Mucosa of descending colon (tissue), 3 donors: Measurements from ENCODE around the gene MICU1. TPM values are rescaled to one million over a fixed set of nuclear protein-coding genes. Genes with fewer than 3 reads are reported as not detected.

ENCODE experiments used
- ATAC-seq: fragments of 200-7000 bp; cut with Tn5 transposase; one replicate; pipeline ENCODE4 v1.9.1; 2020; ENCODE audit warnings: mild to moderate bottlenecking, moderate library complexity
- DNase-seq, 3 donors: peaks; one replicate each; pipeline ENCODE4 v3.0.0-alpha.2; 2020
- H3K36me3 ChIP-seq: fragments of 200-600 bp; one replicate; pipeline ENCODE4 v1.8.0; 2021; ENCODE audit warnings: low read depth, mild to moderate bottlenecking
- H3K4me1 ChIP-seq: fragments of 200-600 bp; one replicate; pipeline ENCODE4 v1.8.0; 2021; ENCODE audit warnings: low read depth, mild to moderate bottlenecking
- H3K4me3 ChIP-seq: fragments of 200-600 bp; one replicate; pipeline ENCODE4 v1.8.0; 2021; ENCODE audit warnings: mild to moderate bottlenecking
- H3K9me3 ChIP-seq: fragments of 200-600 bp; one replicate; pipeline ENCODE4 v1.8.0; 2021; ENCODE audit warnings: mild to moderate bottlenecking
- CTCF ChIP-seq: fragments of 200-600 bp; IDR thresholded peaks from one replicate; pipeline ENCODE4 v1.8.0; 2022; ENCODE audit warnings: antibody characterized with exemption, mild to moderate bottlenecking
- intact Hi-C, 2 donors: fragments of 100-400 bp; cut with DNase I in 1 of 2; cut with micrococcal nuclease in 1 of 2; formaldehyde crosslinking; loops; one replicate each; pipeline versions ENCODE4 v1.11.0 to v1.11.1; 2022; cut with DNase I, micrococcal nuclease
- total RNA-seq, 3 donors: library from RNA; stranded (reverse); fragmentation: NEBNext Ultra II Directional in 2 of 3; extraction: Animal tissue kit (Norgen Biotek cat#: 25700) in 2 of 3; gene quantifications; one replicate each; pipeline versions ENCODE4 v1.2.1 to v1.2.4, GENCODE V29; 2021 to 2023
- donor health status: DM: no; HTN: no; CAD: no; lungs with moderate emphysema.
- donor health status: DM: no; HTN: no; CAD: no.
- donor health status: DM: no; HTN: yes; CAD: no.

Gene MICU1
- total RNA-seq, 3 donors from 2014 or later, result 38.6 to 45.3 (median 45.0) TPM

DNA sequence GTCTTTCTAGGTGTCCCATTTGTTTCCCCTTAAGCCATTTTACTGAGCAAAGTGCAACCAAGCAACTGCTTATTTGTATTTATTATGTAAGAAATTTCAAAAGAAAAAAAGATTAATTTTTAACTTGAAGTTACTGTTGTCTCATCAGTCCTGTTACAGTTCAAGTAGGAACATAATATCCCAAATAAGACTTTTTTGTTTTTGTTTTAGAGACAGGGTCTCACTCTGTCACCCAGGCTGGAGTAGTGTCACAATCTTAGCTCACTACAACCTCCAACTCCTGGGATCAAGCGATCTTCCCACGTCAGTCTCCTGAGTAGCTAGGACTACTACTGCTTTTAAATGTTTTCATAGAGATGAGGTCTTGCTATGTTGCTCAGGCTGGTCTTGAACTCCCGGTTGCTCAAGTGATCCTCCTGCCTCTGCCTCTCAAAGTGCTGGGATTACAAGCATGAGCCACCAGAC, 101.9 kb downstream of the MICU1 start:
- no peak for TF ChIP-seq CTCF
- Histone ChIP-seq H3K4me1 (peaks cover 4% of the 10 kb centered on the region), H3K36me3 (no peaks in the 10 kb centered on the region), H3K9me3 (no peaks in the 10 kb centered on the region), H3K4me3 (no peak overlapping the region)
- no peak for DNase-seq
- no peak for ATAC-seq
- intact Hi-C loops, result no loop called here

DNA sequence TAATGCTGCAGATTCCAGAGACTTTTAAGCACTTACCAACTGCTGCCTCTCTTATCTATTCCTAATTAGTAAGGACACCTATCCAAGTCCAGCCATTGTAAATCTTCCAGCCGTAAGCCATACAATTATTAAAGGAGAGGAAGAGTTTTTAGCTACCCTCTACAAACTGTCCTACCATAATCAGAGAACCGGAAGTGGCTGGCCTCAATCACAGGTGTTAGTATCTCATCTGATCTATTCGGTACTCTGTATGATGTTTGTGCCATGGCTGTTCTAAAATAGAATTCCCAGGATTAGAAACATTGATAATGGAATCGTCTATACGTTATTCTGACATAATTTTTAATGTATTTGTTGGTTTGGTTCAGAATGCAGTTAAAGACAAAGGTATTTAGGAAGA, 102.8 kb downstream of the MICU1 start:
- no peaks in the 10 kb centered on the region for H3K36me3 ChIP-seq
- DNase-seq (no peak), ATAC-seq (no peak)
- TF ChIP-seq CTCF, result no peak
- peaks cover 4% of the 10 kb centered on the region for H3K4me1 ChIP-seq
- no peak overlapping the region for H3K4me3 ChIP-seq
- intact Hi-C loops, result no loop called here
- H3K9me3 ChIP-seq, result no peaks in the 10 kb centered on the region

DNA sequence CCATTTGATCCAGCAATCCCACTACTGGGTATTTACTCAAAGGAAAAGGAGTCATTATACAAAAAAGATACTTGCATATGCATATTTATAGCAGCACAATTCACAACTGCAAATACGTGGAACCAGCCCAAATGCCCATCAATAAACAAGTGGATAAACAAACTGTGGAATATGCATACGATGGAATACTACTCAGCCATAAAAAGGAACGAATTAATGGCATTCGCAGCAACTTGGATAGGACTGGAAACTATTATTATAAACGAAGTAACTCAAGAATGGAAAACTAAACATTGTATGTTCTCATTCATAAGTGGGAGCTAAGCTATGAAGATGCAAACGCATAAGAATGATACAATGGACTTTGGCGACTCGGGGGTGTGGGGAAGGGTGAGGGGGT, 108.6 kb downstream of the MICU1 start:
- H3K36me3 ChIP-seq, result no peaks in the 10 kb centered on the region
- H3K9me3 ChIP-seq, result no peaks in the 10 kb centered on the region
- no peaks in the 10 kb centered on the region for H3K4me1 ChIP-seq
- no peak overlapping the region for H3K4me3 ChIP-seq
- no peak for TF ChIP-seq CTCF
- ATAC-seq, result no peak
- no peak for DNase-seq
- intact Hi-C loops, result no loop called here

GRCh38 chr10:72515455-72515854, 110.4 kb downstream of the MICU1 start:
- DNase-seq (no peak), ATAC-seq (no peak)
- no peaks in the 10 kb centered on the region for H3K36me3 ChIP-seq
- TF ChIP-seq CTCF, result no peak
- H3K4me1 ChIP-seq, result no peaks in the 10 kb centered on the region
- intact Hi-C loops, result no loop called here
- no peak overlapping the region for H3K4me3 ChIP-seq
- no peaks in the 10 kb centered on the region for H3K9me3 ChIP-seq

DNA sequence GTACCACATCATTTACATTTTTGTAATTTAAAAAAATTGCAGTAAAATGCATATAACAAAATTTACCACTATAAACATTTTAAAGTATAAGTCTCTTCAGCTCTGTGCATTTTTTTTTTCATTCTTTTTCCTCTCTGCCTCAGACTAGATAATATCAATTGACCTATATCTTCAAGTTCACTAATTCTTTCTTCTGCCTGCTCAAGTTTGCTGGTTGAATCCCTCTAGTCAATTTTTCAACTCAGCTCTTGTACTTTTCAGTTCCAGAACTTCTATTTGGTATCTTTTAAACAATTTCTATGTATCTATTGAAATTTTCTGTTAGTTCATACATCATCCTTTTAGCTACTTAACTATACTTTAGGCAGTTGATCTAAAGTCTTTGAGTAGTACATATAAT, 112.0 kb downstream of the MICU1 start:
- Histone ChIP-seq H3K4me1 (no peaks in the 10 kb centered on the region), H3K9me3 (no peaks in the 10 kb centered on the region), H3K36me3 (no peaks in the 10 kb centered on the region), H3K4me3 (no peak overlapping the region)
- intact Hi-C loops, result no loop called here
- ATAC-seq (no peak), DNase-seq (no peak)
- no peak for TF ChIP-seq CTCF

DNA sequence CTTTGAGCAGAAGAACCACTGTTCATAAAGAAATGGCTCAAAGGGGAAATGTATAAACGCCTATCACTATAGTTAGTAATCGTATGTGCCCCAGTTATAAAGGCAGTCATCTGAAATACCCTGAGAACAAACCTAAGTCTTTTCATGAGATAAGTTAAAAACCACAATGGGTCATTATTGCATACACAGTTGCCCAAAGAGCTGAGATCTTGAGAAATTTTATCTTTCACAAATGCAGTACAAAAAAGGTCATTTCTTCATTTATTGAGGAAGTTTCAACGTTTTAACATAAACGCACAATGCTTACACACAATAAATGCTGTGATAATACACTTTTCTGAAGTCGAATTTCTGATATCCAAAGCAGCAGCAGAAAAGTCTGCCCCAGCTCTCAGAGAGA, 114.4 kb downstream of the MICU1 start:
- no peaks in the 10 kb centered on the region for H3K4me1 ChIP-seq
- H3K4me3 ChIP-seq, result no peak overlapping the region
- H3K36me3 ChIP-seq, result no peaks in the 10 kb centered on the region
- TF ChIP-seq CTCF, result no peak
- intact Hi-C loops, result no loop called here
- H3K9me3 ChIP-seq, result no peaks in the 10 kb centered on the region
- no peak for ATAC-seq
- no peak for DNase-seq
